GM12878 (cell line): ENCODE results near the gene MTMR4. TPM values are rescaled to one million over a fixed set of nuclear protein-coding genes. Genes with fewer than 3 reads are reported as not detected.

Experiments
- ATAC-seq: fragments of 200-7000 bp; cut with Tn5 transposase; 3 replicates; pipeline ENCODE4 v1.9.1; 2020; ENCODE audit warnings: mild to moderate bottlenecking, moderate library complexity
- BruUV-seq: library from RNA; stranded (reverse); fragments of 400-500 nt; replicated peaks from 2 replicates; lab custom pipeline; 2021; lab: Mats Ljungman, UMichigan
- CTCF ChIA-PET: fragments of 300-600 bp; sonication (Branson Sonifier 250); formaldehyde crosslinking; extraction: SDS; loops from one replicate; lab custom pipeline; 2021; ENCODE audit warnings: inconsistent platforms; lab: Yijun Ruan, JAX
- POLR2A ChIA-PET: fragments of 350-600 bp; formaldehyde crosslinking; extraction: SDS; loops from one replicate; lab custom pipeline; 2021; ENCODE audit warnings: inconsistent platforms; lab: Charles Lee
- RAD21 ChIA-PET: fragments of 300-600 bp; sonication (Branson Sonifier 250); formaldehyde crosslinking; loops from one replicate; lab custom pipeline; 2023; ENCODE audit warnings: antibody characterized with exemption; ENCODE audit not compliant: unreplicated experiment; lab: Charles Lee
- SMC1A ChIA-PET: fragments of 300-600 bp; sonication (Branson Sonifier 250); formaldehyde crosslinking; loops from one replicate; lab custom pipeline; 2023; ENCODE audit not compliant: unreplicated experiment, uncharacterized antibody; lab: Charles Lee
- DNase-seq: peaks from one replicate; pipeline ENCODE4 v3.0.0-alpha.2; 2011; ENCODE audit warnings: low read depth, low spot score
- FAIRE-seq: peaks from 3 replicates; lab custom pipeline; 2011; peaks lifted over from hg19 to GRCh38; lab: Jason Lieb, UNC
- H2AFZ ChIP-seq: 2 replicates; pipeline ENCODE4 v1.6.0; 2011; ENCODE audit warnings: low read depth, low read length, control low read depth; ENCODE audit not compliant: control insufficient read depth
- H3K27ac ChIP-seq: 2 replicates; pipeline ENCODE4 v1.5.1; 2011; ENCODE audit warnings: control low read depth; ENCODE audit not compliant: control insufficient read depth, insufficient read depth
- H3K27me3 ChIP-seq, 2 experiments: replicated peaks in 1 of 2; 2 replicates each; pipeline versions ENCODE4 v1.6.0 to v1.6.1; 2011; ENCODE audit warnings: low read length in 1 of 2; ENCODE audit not compliant: control insufficient read depth in 2 of 2, insufficient read depth in 2 of 2
- H3K36me3 ChIP-seq, 2 experiments: 2 replicates each; pipeline ENCODE4 v1.5.1; 2011; ENCODE audit warnings: low read length in 1 of 2; ENCODE audit not compliant: control insufficient read depth in 2 of 2, insufficient read depth in 2 of 2
- H3K4me1 ChIP-seq: 2 replicates; pipeline ENCODE4 v1.6.1; 2011; ENCODE audit warnings: mild to moderate bottlenecking, low read length, moderate library complexity, mixed read lengths; ENCODE audit not compliant: control insufficient read depth, insufficient read depth
- H3K4me2 ChIP-seq: 2 replicates; pipeline ENCODE4 v1.6.0; 2011; ENCODE audit warnings: control low read depth; ENCODE audit not compliant: control insufficient read depth, insufficient read depth
- H3K4me3 ChIP-seq: fragments of 200-600 bp; sonication (generic); 2 replicates; pipeline ENCODE4 v1.5.1; 2016
- H3K79me2 ChIP-seq: 2 replicates; pipeline ENCODE4 v1.6.0; 2011; ENCODE audit warnings: low read length; ENCODE audit not compliant: control insufficient read depth, insufficient read depth
- H3K9ac ChIP-seq: 2 replicates; pipeline ENCODE4 v1.8.0; 2011; ENCODE audit warnings: low read length, control low read depth, mixed read lengths; ENCODE audit not compliant: control insufficient read depth, insufficient read depth
- H3K9me3 ChIP-seq: replicated peaks from 3 replicates; pipeline ENCODE4 v1.5.1; 2011; ENCODE audit warnings: mild to moderate bottlenecking, low read length; ENCODE audit not compliant: control insufficient read depth, insufficient read depth
- H4K20me1 ChIP-seq: 2 replicates; pipeline ENCODE4 v1.6.0; 2011; ENCODE audit not compliant: control insufficient read depth, insufficient read depth
- ATF2 ChIP-seq: IDR thresholded peaks from 2 replicates; pipeline ENCODE4 v1.6.1; 2012; ENCODE audit warnings: low read length, inconsistent platforms
- ATF3 ChIP-seq: IDR thresholded peaks from 2 replicates; pipeline ENCODE4 v1.6.1; 2011; ENCODE audit warnings: low read depth, mild to moderate bottlenecking, low read length, moderate library complexity, borderline replicate concordance; ENCODE audit errors: extremely low read depth
- CREB1 ChIP-seq: IDR thresholded peaks from 2 replicates; pipeline ENCODE4 v1.6.1; 2012; ENCODE audit warnings: low read depth, mild to moderate bottlenecking, inconsistent platforms
- DPF2 ChIP-seq: fragments of 450-650 bp; IDR thresholded peaks from 2 replicates; pipeline ENCODE4 v1.6.1; 2017; ENCODE audit warnings: mild to moderate bottlenecking
- E2F8 ChIP-seq: fragments of 450-650 bp; IDR thresholded peaks from 2 replicates; pipeline ENCODE4 v1.6.1; 2018; ENCODE audit warnings: mild to moderate bottlenecking, low read depth, moderate library complexity; ENCODE audit not compliant: partially characterized antibody
- HDAC2 ChIP-seq: fragments of 200-600 bp; sonication (generic); IDR thresholded peaks from 2 replicates; pipeline ENCODE4 v1.6.1; 2017
- MEF2A ChIP-seq: IDR thresholded peaks from 2 replicates; pipeline ENCODE4 v1.6.1; 2011; ENCODE audit warnings: low read depth, mild to moderate bottlenecking, low read length, moderate library complexity; ENCODE audit not compliant: insufficient read depth
- MXI1 ChIP-seq: fragments of 150-350 bp; IDR thresholded peaks from 2 replicates; pipeline ENCODE4 v1.6.1; 2011; ENCODE audit warnings: low read depth, mild to moderate bottlenecking, inconsistent platforms, low read length, improper control_type of control experiment
- NBN ChIP-seq: fragments of 450-650 bp; IDR thresholded peaks from 2 replicates; pipeline ENCODE4 v1.6.1; 2016
- NR2C2 ChIP-seq: IDR thresholded peaks from 2 replicates; pipeline ENCODE4 v1.6.1; 2011; ENCODE audit warnings: borderline replicate concordance, low read depth; ENCODE audit not compliant: control insufficient read depth, insufficient read length
- POLR2A ChIP-seq: IDR thresholded peaks from 2 replicates; pipeline ENCODE4 v1.6.1; 2011; ENCODE audit warnings: low read depth, mild to moderate bottlenecking, low read length
- RCOR1 ChIP-seq: conservative IDR thresholded peaks from 2 replicates; pipeline ENCODE4 v1.6.1; 2012; ENCODE audit warnings: low read depth, low read length, improper control_type of control experiment
- RELA ChIP-seq: fragments of 450-650 bp; IDR thresholded peaks from 2 replicates; pipeline ENCODE4 v1.8.0; 2014; ENCODE audit warnings: borderline replicate concordance; ENCODE audit not compliant: partially characterized antibody
- SUPT20H ChIP-seq: IDR thresholded peaks from 2 replicates; pipeline ENCODE4 v1.6.1; 2011; ENCODE audit warnings: low read depth, mild to moderate bottlenecking, low read length, moderate library complexity, borderline replicate concordance; ENCODE audit not compliant: control insufficient read depth
- TBL1XR1 ChIP-seq: IDR thresholded peaks from 2 replicates; pipeline ENCODE4 v1.6.1; 2012; ENCODE audit warnings: low read depth, low read length, improper control_type of control experiment
- TCF12 ChIP-seq: IDR thresholded peaks from 2 replicates; pipeline ENCODE4 v1.6.1; 2011; ENCODE audit warnings: low read depth, mild to moderate bottlenecking, low read length
- ZNF217 ChIP-seq: fragments of 450-650 bp; IDR thresholded peaks from 2 replicates; pipeline ENCODE4 v1.6.1; 2017; ENCODE audit warnings: antibody characterized with exemption, mild to moderate bottlenecking
- WGBS: methylation state at CpG from one replicate; pipeline ENCODE4 v1.1.6; 2016; ENCODE audit warnings: low lambda C conversion rate; ENCODE audit not compliant: insufficient replicate concordance, insufficient coverage; ENCODE audit errors: missing lambda C conversion rate; 5-methylcytosine and 5-hydroxymethylcytosine counted together
- in situ Hi-C: fragments of 300-500 bp; cut with MboI; formaldehyde crosslinking; loops from 9 replicates; pipeline ENCODE4 v1.14.3; 2018; ENCODE audit warnings: mixed read lengths
- intact Hi-C: fragments of 100-400 bp; cut with micrococcal nuclease; formaldehyde crosslinking; loops from one replicate; pipeline ENCODE4 v1.14.2; 2022; ENCODE audit not compliant: unreplicated experiment
- polyA plus RNA-seq, 11 experiments: library from polyadenylated mRNA; depleted of rRNA in 4 of 11; unstranded in 6 of 11; stranded (reverse) in 5 of 11; fragments of >200 nt; fragmentation: Nextera tagmentation in 4 of 11; fragmentation: Illumina TruSeq in 1 of 11; extraction: Ambion mirVana in 4 of 11; extraction: Trizol in 1 of 11; gene quantifications; 1 replicate in 1 of 11; 2 replicates in 10 of 11; pipeline versions ENCODE4 v1.2.1 to v1.2.3, GENCODE V29; 2011 to 2016; ENCODE audit warnings: inconsistent platforms in 2 of 11, missing spikeins in 2 of 11, low read depth in 1 of 11
- total RNA-seq, 4 experiments: library from RNA; depleted of rRNA in 3 of 4; stranded (reverse); fragments of >200 nt in 3 of 4; fragmentation: Illumina TruSeq in 1 of 4; extraction: Trizol in 1 of 4; gene quantifications; 2 replicates each; pipeline versions ENCODE4 v1.2.1 to v1.2.3, GENCODE V29; 2013 to 2021
- TF ChIP-seq, protein P1 (sequence below): IDR thresholded peaks from 2 replicates; pipeline ENCODE4 v1.6.1; 2011; ENCODE audit warnings: mild to moderate bottlenecking, low read depth, low read length, moderate library complexity; ENCODE audit not compliant: insufficient replicate concordance

Gene MTMR4
- total and polyA plus RNA-seq, 10 of the 15 experiments (the other 5 are each of a cell fraction or from before 2014, with no cell fraction given), result 12.8 to 127 (median 53.2) TPM

DNA sequence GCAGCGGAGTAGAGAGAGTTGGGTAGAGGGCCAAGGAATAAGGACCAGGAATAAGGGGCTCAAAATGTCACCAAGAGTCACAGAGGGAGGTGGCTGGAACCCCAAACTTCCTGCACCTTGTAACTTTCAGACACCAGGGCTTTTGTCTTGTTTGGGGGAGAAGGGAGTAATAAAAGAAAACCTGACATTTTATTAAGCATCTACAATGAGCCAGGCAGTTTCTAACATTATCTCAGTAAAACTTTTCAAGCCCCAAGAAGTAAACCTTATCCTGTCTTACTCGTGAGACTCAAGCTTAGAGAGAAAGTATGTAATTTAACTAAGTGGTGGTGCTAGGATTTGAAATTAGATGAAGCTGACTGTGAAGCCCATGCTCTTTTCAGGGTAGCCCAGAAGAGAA, 848 bp upstream of the MTMR4 start:
- 100% methylated on average over 2 of the region's 2 CpGs for WGBS
- ATAC-seq (no peak), DNase-seq (no peak), FAIRE-seq (no peak)
- intact Hi-C loops (loop anchor here (5.0 kb wide), 2 partner anchors 102 to 173 kb away; no protein-coding TSS in a partner anchor), in situ Hi-C loops (no loop called here)
- Histone ChIP-seq H3K4me2 (no peak overlapping the region; the same call in 1 of the 2 replicates), H3K9me3 (no peaks in the 10 kb centered on the region; the same call in 1 of the 3 replicates), H3K79me2 (peaks cover 46% of the 10 kb centered on the region), H2AFZ (no peak overlapping the region), H3K27ac (no peak overlapping the region), H3K9ac (no peak overlapping the region), H3K4me3 (peak overlapping the region; percentile 98), H3K36me3 (peaks cover 10 to 12% of the 10 kb centered on the region in 2 experiments; a peak in 3 of 4 replicates), H4K20me1 (0 out of 2 replicates have a peak, but pooled peaks cover 2% of the 10 kb centered on the region), H3K4me1 (peaks cover 28% of the 10 kb centered on the region), H3K27me3 (no peaks in the 10 kb centered on the region)
- TSS peak; percentile 9 for BruUV-seq
- CTCF ChIA-PET, result interaction anchor here (0.9 to 2.2 kb wide), 6 partner anchors 8 to 198 kb away, joined by 3 to 15 read pairs (median 4); partner anchors contain the start of gene RAD51C
- TF ChIP-seq MEF2A, result no peak
- TF ChIP-seq MXI1, result no peak
- no peak for TF ChIP-seq NBN
- TF ChIP-seq RELA, result no peak
- TF ChIP-seq RCOR1, result no peak
- TF ChIP-seq ZNF217, result no peak
- no peak for TF ChIP-seq E2F8
- TF ChIP-seq SUPT20H, result no peak
- no peak for TF ChIP-seq CREB1
- no peak for TF ChIP-seq NR2C2
- no peak for TF ChIP-seq POLR2A
- no peak for TF ChIP-seq ATF3
- no peak for TF ChIP-seq HDAC2
- TF ChIP-seq TCF12, result no peak
- TF ChIP-seq, protein P1, sequence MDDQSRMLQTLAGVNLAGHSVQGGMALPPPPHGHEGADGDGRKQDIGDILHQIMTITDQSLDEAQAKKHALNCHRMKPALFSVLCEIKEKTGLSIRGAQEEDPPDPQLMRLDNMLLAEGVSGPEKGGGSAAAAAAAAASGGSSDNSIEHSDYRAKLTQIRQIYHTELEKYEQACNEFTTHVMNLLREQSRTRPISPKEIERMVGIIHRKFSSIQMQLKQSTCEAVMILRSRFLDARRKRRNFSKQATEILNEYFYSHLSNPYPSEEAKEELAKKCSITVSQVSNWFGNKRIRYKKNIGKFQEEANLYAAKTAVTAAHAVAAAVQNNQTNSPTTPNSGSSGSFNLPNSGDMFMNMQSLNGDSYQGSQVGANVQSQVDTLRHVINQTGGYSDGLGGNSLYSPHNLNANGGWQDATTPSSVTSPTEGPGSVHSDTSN, result no peak
- TF ChIP-seq DPF2, result no peak
- TF ChIP-seq ATF2, result no peak
- TF ChIP-seq TBL1XR1, result no peak
- POLR2A ChIA-PET, result interaction anchor here (0.5 to 1.5 kb wide), 8 partner anchors 10 to 198 kb away, joined by 3 to 5 read pairs (median 3); no protein-coding TSS in a partner anchor
- RAD21 ChIA-PET, result interaction anchor here (0.7 to 1.2 kb wide), 6 partner anchors 10 to 592 kb away, joined by 3 to 4 read pairs (median 4); partner anchors contain the start of gene TRIM37
- SMC1A ChIA-PET, result interaction anchor here (0.8 to 4.2 kb wide), 5 partner anchors 12 to 198 kb away, joined by 3 to 22 read pairs (median 4); no protein-coding TSS in a partner anchor
